Effector memory CD8-positive, alpha-beta T cell (primary cell): ENCODE data around the gene ZNF202.

ENCODE experiments used
- ATAC-seq: fragments of 150-1000 bp; cut with Tn5 transposase; replicated peaks from 2 replicates; pipeline ENCODE4 v1.10.0; 2021; ENCODE audit warnings: mild to moderate bottlenecking, moderate library complexity
- DNase-seq, 3 experiments: peaks; one replicate each; pipeline ENCODE4 v3.0.0; 2021
- H3K27ac Mint-ChIP-seq, 2 donors: one replicate each; pipeline ENCODE4 v1.8.0; 2022; ENCODE audit warnings: mild to moderate bottlenecking in 2 of 2, mixed read lengths in 2 of 2, moderate library complexity in 2 of 2
- H3K27me3 Mint-ChIP-seq, 2 donors: one replicate each; pipeline ENCODE4 v1.8.0; 2022; ENCODE audit warnings: mixed read lengths in 2 of 2
- H3K36me3 Mint-ChIP-seq: one replicate; pipeline ENCODE4 v1.8.0; 2022; ENCODE audit warnings: mild to moderate bottlenecking, moderate library complexity, mixed read lengths; ENCODE audit not compliant: insufficient read depth
- H3K4me1 Mint-ChIP-seq, 2 donors: one replicate each; pipeline ENCODE4 v1.8.0; 2022; ENCODE audit warnings: low read depth in 2 of 2, mixed read lengths in 2 of 2
- H3K4me3 Mint-ChIP-seq, 2 donors: one replicate each; pipeline ENCODE4 v1.8.0; 2022; ENCODE audit warnings: mild to moderate bottlenecking in 2 of 2, mixed read lengths in 2 of 2, moderate library complexity in 2 of 2
- H3K9me3 Mint-ChIP-seq, 2 donors: one replicate each; pipeline ENCODE4 v1.8.0; 2022; ENCODE audit warnings: mixed read lengths in 2 of 2

The ZNF202 gene

GRCh38 chr11:123694551-123694950 is 46.9 kb downstream of the ZNF202 start:
- no peaks in the 10 kb centered on the region for H3K36me3 Mint-ChIP-seq
- no peak for DNase-seq
- no peak overlapping the region for H3K27ac Mint-ChIP-seq
- no peak for ATAC-seq
- H3K27me3 Mint-ChIP-seq: peaks cover 65 to 94% of the 10 kb centered on the region in 2 donors
- no peaks in the 10 kb centered on the region for H3K4me1 Mint-ChIP-seq
- H3K4me3 Mint-ChIP-seq: no peak overlapping the region
- H3K9me3 Mint-ChIP-seq: no peaks in the 10 kb centered on the region

- Mint-ChIP-seq H3K9me3 (no peaks in the 10 kb centered on the region), H3K27me3 (peaks cover 72 to 85% of the 10 kb centered on the region in 2 donors), H3K4me1 (no peaks in the 10 kb centered on the region), H3K27ac (no peak overlapping the region), H3K36me3 (no peaks in the 10 kb centered on the region), H3K4me3 (no peak overlapping the region)
- ATAC-seq (no peak), DNase-seq (no peak)
Measured at GRCh38 chr11:123692961-123693360, 48.5 kb downstream of the ZNF202 start.

- ATAC-seq (no peak), DNase-seq (no peak)
- Mint-ChIP-seq H3K4me1 (no peaks in the 10 kb centered on the region), H3K36me3 (no peaks in the 10 kb centered on the region), H3K4me3 (no peak overlapping the region), H3K9me3 (no peaks in the 10 kb centered on the region), H3K27ac (no peak overlapping the region), H3K27me3 (peaks cover 72 to 74% of the 10 kb centered on the region in 2 donors)
Measured at GRCh38 chr11:123690485-123690884, 51.0 kb downstream of the ZNF202 start.

- H3K4me3 Mint-ChIP-seq: no peak overlapping the region
- DNase-seq (no peak), ATAC-seq (no peak)
- no peak overlapping the region for H3K27ac Mint-ChIP-seq
- no peaks in the 10 kb centered on the region for H3K36me3 Mint-ChIP-seq
- no peaks in the 10 kb centered on the region for H3K9me3 Mint-ChIP-seq
- H3K27me3 Mint-ChIP-seq: peaks cover 48% of the 10 kb centered on the region in 2 donors
- H3K4me1 Mint-ChIP-seq: no peaks in the 10 kb centered on the region
Measured at GRCh38 chr11:123684601-123685000, 56.9 kb downstream of the ZNF202 start.

GRCh38 chr11:123683428-123684170 is 57.9 kb downstream of the ZNF202 start:
- Mint-ChIP-seq H3K27me3 (peaks cover 38 to 43% of the 10 kb centered on the region in 2 donors), H3K4me3 (no peak overlapping the region), H3K27ac (no peak overlapping the region), H3K4me1 (no peaks in the 10 kb centered on the region), H3K36me3 (peaks cover under 1% of the 10 kb centered on the region), H3K9me3 (no peaks in the 10 kb centered on the region)
- DNase-seq (no peak), ATAC-seq (no peak)

- Mint-ChIP-seq H3K27ac (no peak overlapping the region), H3K4me1 (no peaks in the 10 kb centered on the region), H3K27me3 (peaks cover 37 to 39% of the 10 kb centered on the region in 2 donors), H3K36me3 (peaks cover 4% of the 10 kb centered on the region), H3K9me3 (no peaks in the 10 kb centered on the region), H3K4me3 (no peak overlapping the region)
- no peak for DNase-seq
- ATAC-seq: no peak
Measured at GRCh38 chr11:123682696-123683410, 58.6 kb downstream of the ZNF202 start.

- no peak overlapping the region for H3K4me3 Mint-ChIP-seq
- peak; percentile 22 for ATAC-seq
- H3K4me1 Mint-ChIP-seq: no peaks in the 10 kb centered on the region
- H3K9me3 Mint-ChIP-seq: no peaks in the 10 kb centered on the region
- no peak overlapping the region for H3K27ac Mint-ChIP-seq
- peaks cover 31 to 36% of the 10 kb centered on the region in 2 donors for H3K27me3 Mint-ChIP-seq
- no peak for DNase-seq
- H3K36me3 Mint-ChIP-seq: peaks cover 4% of the 10 kb centered on the region
Measured at GRCh38 chr11:123681030-123681429, 60.4 kb downstream of the ZNF202 start.

- Mint-ChIP-seq H3K4me1 (no peaks in the 10 kb centered on the region), H3K36me3 (peaks cover 4% of the 10 kb centered on the region), H3K4me3 (no peak overlapping the region), H3K9me3 (no peaks in the 10 kb centered on the region), H3K27me3 (peaks cover 43% of the 10 kb centered on the region in 2 donors), H3K27ac (no peak overlapping the region)
- DNase-seq: no peak
- no peak for ATAC-seq
Measured at GRCh38 chr11:123678246-123678645, 63.2 kb downstream of the ZNF202 start.

- H3K27ac Mint-ChIP-seq: no peak overlapping the region
- no peak overlapping the region for H3K4me3 Mint-ChIP-seq
- peaks cover 4% of the 10 kb centered on the region for H3K36me3 Mint-ChIP-seq
- ATAC-seq (no peak), DNase-seq (no peak)
- no peaks in the 10 kb centered on the region for H3K9me3 Mint-ChIP-seq
- H3K27me3 Mint-ChIP-seq: peaks cover 36 to 43% of the 10 kb centered on the region in 2 donors
- no peaks in the 10 kb centered on the region for H3K4me1 Mint-ChIP-seq
Measured at GRCh38 chr11:123677510-123677909, 64.0 kb downstream of the ZNF202 start.

- Mint-ChIP-seq H3K27me3 (peaks cover 29 to 33% of the 10 kb centered on the region in 2 donors), H3K27ac (no peak overlapping the region), H3K4me3 (no peak overlapping the region), H3K9me3 (no peaks in the 10 kb centered on the region), H3K36me3 (peaks cover 4% of the 10 kb centered on the region), H3K4me1 (no peaks in the 10 kb centered on the region)
- ATAC-seq (no peak), DNase-seq (no peak)
Measured at GRCh38 chr11:123674297-123674696, 67.2 kb downstream of the ZNF202 start.
